HEK293 (cell line): ENCODE data around the gene LRSAM1.

Experiments used
- CTCF ChIP-seq: fragments of 450-650 bp; formaldehyde crosslinking; IDR thresholded peaks from 2 replicates; pipeline ENCODE4 v1.5.1; 2016; ENCODE audit warnings: missing biosample characterization, missing genetic modification characterization
- MEIS1 ChIP-seq: sonication (generic); formaldehyde crosslinking; IDR thresholded peaks from 2 replicates; pipeline ENCODE4 v1.8.1; 2022; ENCODE audit warnings: missing genetic modification reagents, mild to moderate bottlenecking, borderline replicate concordance
- MZF1 ChIP-seq: fragments of 450-650 bp; formaldehyde crosslinking; IDR thresholded peaks from 2 replicates; pipeline ENCODE4 v1.5.1; 2017; ENCODE audit warnings: missing biosample characterization, missing genetic modification characterization, borderline replicate concordance
- YY1 ChIP-seq: fragments of 450-650 bp; formaldehyde crosslinking; IDR thresholded peaks from 2 replicates; pipeline ENCODE4 v1.5.1; 2018; ENCODE audit warnings: missing biosample characterization, missing genetic modification characterization

GRCh38 chr9:127526655-127527559 is 75.6 kb downstream of the LRSAM1 start:
- no peak for TF ChIP-seq CTCF (tag by site-specific recombination)
- TF ChIP-seq MZF1 (tag by site-specific recombination) = no peak
- TF ChIP-seq YY1 (tag by site-specific recombination) = no peak
- no peak for TF ChIP-seq MEIS1
